Activated CD8-positive, alpha-beta memory T cell treated with anti-CD3 and anti-CD28 coated beads, Interleukin-2, amount 10 ng/mL, durations not matched to agents 7 days and 5 days (primary cell): ENCODE results near the gene RFPL3. TPM values are rescaled to one million over a fixed set of nuclear protein-coding genes. Genes with fewer than 3 reads are reported as not detected.
"Not testable (repeated sequence)": the region's sequence is repeated elsewhere in the genome, so short reads cannot be mapped to it uniquely, and the experiment has no call there.

Experiments
- ATAC-seq: fragments of 150-1000 bp; cut with Tn5 transposase; one replicate; pipeline ENCODE4 v1.10.0; 2021; ENCODE audit warnings: moderate library complexity
- CTCF ChIA-PET: fragments of 350-600 bp; sonication (Branson Sonifier 250); formaldehyde crosslinking; loops from one replicate; lab custom pipeline; 2021; ENCODE audit warnings: antibody characterized with exemption; lab: Charles Lee
- DNase-seq: peaks from one replicate; pipeline ENCODE4 v3.0.0-alpha.2; 2020
- H3K27ac Mint-ChIP-seq: one replicate; pipeline ENCODE4 v1.8.0; 2021; ENCODE audit warnings: mild to moderate bottlenecking, mixed read lengths
- H3K27me3 Mint-ChIP-seq: one replicate; pipeline ENCODE4 v1.8.0; 2021; ENCODE audit warnings: mixed read lengths
- H3K36me3 Mint-ChIP-seq: one replicate; pipeline ENCODE4 v1.8.0; 2021; ENCODE audit warnings: mild to moderate bottlenecking, mixed read lengths
- H3K4me1 Mint-ChIP-seq: one replicate; pipeline ENCODE4 v1.8.0; 2021; ENCODE audit warnings: mixed read lengths
- H3K4me3 Mint-ChIP-seq: one replicate; pipeline ENCODE4 v1.8.0; 2021; ENCODE audit warnings: mild to moderate bottlenecking, moderate library complexity, mixed read lengths
- H3K9me3 Mint-ChIP-seq: one replicate; pipeline ENCODE4 v1.8.0; 2022; ENCODE audit warnings: low read depth, mixed read lengths
- total RNA-seq, 2 experiments: library from RNA; stranded (reverse); gene quantifications; one replicate each; pipeline ENCODE4 v1.2.3, GENCODE V29; 2021

The RFPL3 gene
- total RNA-seq, 2 experiments from 2014 or later: not detected

DNA sequence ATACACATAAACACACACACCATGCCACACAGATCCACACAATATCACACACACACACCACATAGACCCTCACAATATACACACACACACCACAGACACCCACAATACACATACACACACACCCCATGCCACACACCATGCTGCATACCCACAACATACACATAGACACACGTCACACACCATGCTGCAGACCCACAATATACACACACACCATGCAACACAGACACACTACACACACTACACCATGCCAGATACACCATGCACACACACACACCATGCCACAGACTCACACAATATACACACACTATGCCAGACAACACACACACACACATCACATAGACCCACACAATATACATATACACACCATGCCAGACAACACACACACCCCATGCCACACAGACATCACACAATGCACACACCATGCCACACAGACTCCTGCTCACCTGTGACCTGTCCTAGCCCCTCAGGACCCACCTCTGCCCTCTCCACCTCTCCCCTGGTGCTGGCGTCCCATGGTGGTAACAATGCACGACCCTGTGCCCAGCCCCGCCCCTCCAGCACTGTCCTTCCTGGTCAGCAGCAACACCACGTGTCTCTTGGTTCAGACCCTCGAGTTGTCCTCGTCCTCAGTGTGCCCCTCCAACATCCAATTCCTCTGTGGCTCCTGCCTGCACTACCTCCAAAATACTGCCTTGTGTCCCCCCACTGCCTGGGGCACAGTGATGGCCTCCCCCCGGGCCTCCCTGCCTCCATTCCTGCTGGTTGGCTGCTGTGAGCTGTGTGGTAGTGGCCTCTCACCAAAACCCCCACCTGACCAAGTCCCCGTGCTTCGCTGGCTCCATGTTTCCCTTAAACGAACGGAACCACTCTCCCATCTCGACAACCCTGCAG, 23.7 kb upstream of the RFPL3 start:
- no peaks in the 10 kb centered on the region for H3K4me1 Mint-ChIP-seq
- DNase-seq: peak; percentile 18
- CTCF ChIA-PET: interaction anchor here (0.6 kb wide), 1 partner anchor 1922 kb away, joined by 3 read pairs; no protein-coding TSS in a partner anchor

DNA sequence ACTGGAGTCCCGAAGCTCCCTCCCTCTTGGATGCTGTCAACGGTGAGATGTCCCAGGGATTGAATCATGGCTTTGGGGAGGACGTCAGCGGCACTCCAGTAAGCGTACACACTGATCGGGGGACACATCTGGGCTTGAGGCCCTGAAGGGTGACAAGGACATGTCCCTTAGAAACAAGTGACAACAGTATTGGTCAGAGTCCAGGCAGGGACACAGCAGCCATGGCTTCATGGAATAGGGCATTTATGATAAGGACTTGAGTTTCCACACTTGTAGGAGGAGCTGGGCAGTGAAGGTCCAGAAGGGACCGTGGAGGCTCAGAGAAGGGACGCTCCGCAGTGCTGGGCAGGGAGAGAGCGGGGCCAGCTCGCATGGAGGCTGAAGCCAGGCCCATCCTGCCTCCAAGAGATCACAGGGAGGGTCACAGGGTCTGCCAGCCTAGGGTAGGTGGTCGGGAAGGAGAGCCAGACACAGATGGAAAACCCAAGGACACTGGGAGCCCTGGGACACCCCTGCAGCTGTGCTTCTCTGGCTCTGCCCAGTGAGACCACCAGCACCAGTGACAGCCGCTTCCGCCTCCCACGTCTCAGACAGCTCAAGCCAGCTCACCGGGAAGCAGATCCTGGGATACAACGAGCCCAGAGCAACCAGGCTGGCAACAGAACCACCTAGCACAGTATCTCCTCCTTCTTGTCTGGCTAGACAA, 22.9 kb upstream of the RFPL3 start:
- Mint-ChIP-seq H3K9me3 (no peaks in the 10 kb centered on the region), H3K36me3 (no peaks in the 10 kb centered on the region), H3K4me3 (no peak overlapping the region), H3K4me1 (no peaks in the 10 kb centered on the region), H3K27me3 (peaks cover 15% of the 10 kb centered on the region), H3K27ac (no peak overlapping the region)
- CTCF ChIA-PET: interaction anchor here (0.6 kb wide), 1 partner anchor 1922 kb away, joined by 3 read pairs; no protein-coding TSS in a partner anchor
- peak; percentile 23 for DNase-seq
- ATAC-seq: no peak

More for the DNA sequence above, 23.7 kb upstream of the RFPL3 start:
- H3K27ac Mint-ChIP-seq: no peak overlapping the region
- H3K9me3 Mint-ChIP-seq: no peaks in the 10 kb centered on the region
- H3K4me3 Mint-ChIP-seq: no peak overlapping the region
- H3K27me3 Mint-ChIP-seq: peaks cover 11% of the 10 kb centered on the region
- H3K36me3 Mint-ChIP-seq: no peaks in the 10 kb centered on the region
- ATAC-seq: no peak

DNA sequence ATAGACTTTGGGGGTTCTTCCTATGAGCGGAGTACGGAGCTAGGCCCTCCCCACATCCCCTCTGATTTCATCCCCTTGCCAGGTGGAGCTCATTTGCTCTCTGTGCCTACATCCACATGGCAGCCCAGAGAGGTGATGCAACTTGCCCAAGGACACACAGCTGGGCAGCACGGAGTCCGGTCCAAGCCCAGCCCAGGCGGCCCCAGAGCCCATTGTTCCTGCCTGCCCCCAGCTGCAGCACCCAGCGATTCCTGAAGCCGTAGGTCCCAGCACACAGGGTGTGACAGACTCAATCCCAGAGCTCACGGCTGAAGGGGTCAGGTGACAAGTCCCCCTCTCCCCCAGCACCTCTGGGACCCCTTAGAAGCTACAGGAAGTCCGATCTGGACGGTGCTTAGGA, 22.2 kb upstream of the RFPL3 start:
- Mint-ChIP-seq H3K4me1 (no peaks in the 10 kb centered on the region), H3K4me3 (no peak overlapping the region), H3K9me3 (no peaks in the 10 kb centered on the region), H3K36me3 (no peaks in the 10 kb centered on the region), H3K27me3 (peaks cover 18% of the 10 kb centered on the region), H3K27ac (no peak overlapping the region)
- ATAC-seq: no peak
- CTCF ChIA-PET: no interaction called here
- DNase-seq: peak; percentile 18

DNA sequence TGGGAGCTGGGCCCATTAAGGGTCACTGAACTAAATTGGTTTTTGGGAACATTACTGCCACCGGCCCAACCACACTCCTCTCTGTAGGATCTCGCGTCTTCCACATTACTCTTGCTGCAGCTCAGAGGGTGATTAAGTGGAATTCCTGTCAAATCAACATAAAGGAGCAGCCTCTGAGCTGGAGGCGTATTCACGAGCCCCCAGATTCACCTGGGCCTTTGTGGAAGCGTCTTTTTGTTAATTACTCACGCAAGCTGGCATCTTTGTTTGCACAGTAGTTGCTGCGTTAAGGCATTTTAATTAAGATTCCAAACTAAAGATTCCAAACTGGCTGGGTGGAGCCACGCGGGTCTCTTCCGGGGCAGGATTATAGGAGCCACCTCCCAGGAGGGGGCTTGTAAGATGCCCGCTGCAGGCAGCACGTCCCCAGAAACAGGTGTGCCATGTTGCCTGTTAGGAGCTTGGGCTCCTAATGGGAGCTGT, 21.5 kb upstream of the RFPL3 start:
- Mint-ChIP-seq H3K4me1 (no peaks in the 10 kb centered on the region), H3K4me3 (no peak overlapping the region), H3K27ac (no peak overlapping the region), H3K27me3 (peaks cover 19% of the 10 kb centered on the region), H3K9me3 (no peaks in the 10 kb centered on the region), H3K36me3 (no peaks in the 10 kb centered on the region)
- no peak for ATAC-seq
- CTCF ChIA-PET: no interaction called here
- DNase-seq: peak; percentile 34

DNA sequence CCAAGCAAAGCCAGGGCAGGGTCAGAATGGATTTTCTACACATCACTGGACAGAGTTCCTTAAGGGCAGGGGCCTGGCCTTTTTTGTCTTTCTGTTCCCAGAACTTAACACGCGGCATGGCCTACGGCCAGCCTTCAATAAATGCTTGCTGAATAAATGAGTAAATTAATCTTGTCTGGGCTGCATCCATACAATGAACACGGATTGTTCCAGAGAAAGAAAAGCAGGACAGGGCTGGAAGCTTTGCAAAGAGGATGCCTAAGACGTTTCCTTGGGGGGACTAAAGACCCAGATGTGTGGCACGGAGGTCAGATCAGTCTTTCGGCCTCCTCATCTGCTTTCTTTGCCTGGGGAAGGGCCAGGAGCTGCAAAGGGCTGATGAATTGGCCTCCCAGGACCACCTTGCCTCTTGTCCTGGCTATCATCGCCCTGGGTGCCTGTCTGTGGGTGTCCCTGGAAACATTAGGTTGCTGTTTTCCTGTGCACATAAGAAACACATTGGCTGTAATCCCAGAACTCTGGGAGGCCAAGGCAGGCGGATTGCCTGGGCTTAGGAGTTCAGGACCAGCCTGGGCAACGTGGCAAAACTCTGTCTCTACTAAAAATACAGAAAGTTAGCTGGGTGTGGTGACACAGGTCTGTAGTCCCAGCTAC, 20.8 kb upstream of the RFPL3 start:
- CTCF ChIA-PET: no interaction called here
- H3K27me3 Mint-ChIP-seq: peaks cover 24% of the 10 kb centered on the region
- H3K27ac Mint-ChIP-seq: no peak overlapping the region
- H3K4me3 Mint-ChIP-seq: no peak overlapping the region
- H3K36me3 Mint-ChIP-seq: no peaks in the 10 kb centered on the region
- no peaks in the 10 kb centered on the region for H3K4me1 Mint-ChIP-seq
- ATAC-seq (no peak), DNase-seq (peak; percentile 22)
- no peaks in the 10 kb centered on the region for H3K9me3 Mint-ChIP-seq

DNA sequence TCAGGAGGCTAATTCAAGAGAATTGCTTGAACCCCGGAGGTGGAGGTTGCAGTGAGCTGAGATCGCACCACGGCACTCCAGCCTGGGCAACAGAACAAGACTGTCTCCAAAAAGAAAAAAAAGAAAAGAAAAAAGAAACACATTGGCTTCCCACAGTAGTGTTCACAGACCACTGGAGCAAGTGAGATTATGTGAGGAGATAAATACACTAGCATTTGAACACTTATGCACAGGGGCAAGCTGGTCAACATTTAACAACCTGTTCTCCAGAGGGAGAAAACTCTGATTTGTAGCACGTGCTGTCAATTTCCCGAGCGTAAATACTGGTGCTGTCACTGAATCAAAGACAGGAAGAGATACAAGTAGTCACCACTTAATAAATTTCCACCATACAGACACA, 20.2 kb upstream of the RFPL3 start:
- H3K27me3 Mint-ChIP-seq: peaks cover 27% of the 10 kb centered on the region
- H3K27ac Mint-ChIP-seq, H3K9me3 Mint-ChIP-seq, H3K4me3 Mint-ChIP-seq, H3K4me1 Mint-ChIP-seq, H3K36me3 Mint-ChIP-seq, ATAC-seq, CTCF ChIA-PET: not testable (repeated sequence)
- DNase-seq: peak; percentile 18

DNA sequence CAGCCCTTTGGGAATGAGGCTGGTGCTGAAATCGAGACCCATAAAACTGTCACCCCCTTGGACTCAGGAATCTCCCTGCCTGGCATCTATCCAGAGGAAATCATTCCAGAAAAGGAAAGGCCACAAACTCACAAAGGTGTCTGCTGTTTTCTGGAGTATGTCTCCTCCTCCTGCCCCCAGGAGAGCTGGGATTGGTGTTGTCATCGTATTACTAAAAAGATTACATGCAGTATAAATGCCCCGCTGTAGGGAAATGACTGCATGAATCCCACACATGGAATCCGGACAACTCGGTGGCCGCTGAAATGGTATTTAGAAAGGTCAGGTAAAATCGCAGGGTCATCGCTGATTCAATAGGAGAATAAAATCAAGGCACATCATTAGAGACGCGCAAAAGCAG, 18.9 kb upstream of the RFPL3 start:
- H3K9me3 Mint-ChIP-seq: no peaks in the 10 kb centered on the region
- H3K4me1 Mint-ChIP-seq: peaks cover 6% of the 10 kb centered on the region
- no peaks in the 10 kb centered on the region for H3K36me3 Mint-ChIP-seq
- no peak overlapping the region for H3K27ac Mint-ChIP-seq
- CTCF ChIA-PET: no interaction called here
- no peak overlapping the region for H3K4me3 Mint-ChIP-seq
- H3K27me3 Mint-ChIP-seq: peaks cover 37% of the 10 kb centered on the region
- ATAC-seq (no peak), DNase-seq (no peak)

DNA sequence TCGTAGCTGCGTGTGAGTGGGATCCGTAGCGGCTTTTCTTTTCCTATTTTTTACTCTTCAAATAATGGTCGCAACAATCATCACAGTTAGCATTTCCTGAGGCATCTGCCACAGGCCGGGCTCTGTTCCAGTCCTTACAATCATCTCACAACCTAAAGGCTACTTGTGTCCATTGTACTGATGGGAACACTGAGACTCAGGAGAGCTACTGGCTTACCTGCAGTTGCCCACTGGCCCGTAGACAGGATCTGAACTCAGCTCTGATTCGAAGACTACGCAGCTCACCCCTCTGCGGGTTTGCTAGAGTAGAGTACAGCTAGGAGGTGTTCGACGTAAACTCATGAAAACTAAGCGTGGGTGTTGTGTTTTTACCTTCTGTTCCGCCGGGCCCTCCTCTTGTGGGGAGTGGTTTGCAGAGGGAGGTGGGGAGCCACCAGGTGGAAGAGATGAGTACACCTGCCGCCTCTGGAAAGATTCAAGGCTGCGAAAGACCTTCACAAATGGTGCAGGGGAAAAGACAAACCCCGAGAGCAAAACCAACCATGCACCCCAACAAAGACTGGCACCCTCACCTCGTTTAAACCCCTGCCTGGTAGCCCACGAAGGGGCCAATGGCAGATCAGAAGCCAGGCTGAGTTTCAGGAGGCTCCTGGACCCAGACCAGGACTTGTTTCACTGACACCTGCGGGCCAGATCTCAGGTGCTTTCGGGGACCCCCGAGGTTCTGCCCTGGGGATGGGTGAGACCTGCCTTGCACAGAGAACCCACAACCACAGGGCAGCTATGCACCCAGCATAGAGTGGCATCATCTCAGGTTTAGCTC, 18.3 kb upstream of the RFPL3 start:
- no peak for ATAC-seq
- CTCF ChIA-PET: no interaction called here
- DNase-seq: peak; percentile 18
- no peaks in the 10 kb centered on the region for H3K9me3 Mint-ChIP-seq
- no peak overlapping the region for H3K27ac Mint-ChIP-seq
- H3K27me3 Mint-ChIP-seq: peaks cover 43% of the 10 kb centered on the region
- no peaks in the 10 kb centered on the region for H3K36me3 Mint-ChIP-seq
- peaks cover 8% of the 10 kb centered on the region for H3K4me1 Mint-ChIP-seq
- no peak overlapping the region for H3K4me3 Mint-ChIP-seq

DNA sequence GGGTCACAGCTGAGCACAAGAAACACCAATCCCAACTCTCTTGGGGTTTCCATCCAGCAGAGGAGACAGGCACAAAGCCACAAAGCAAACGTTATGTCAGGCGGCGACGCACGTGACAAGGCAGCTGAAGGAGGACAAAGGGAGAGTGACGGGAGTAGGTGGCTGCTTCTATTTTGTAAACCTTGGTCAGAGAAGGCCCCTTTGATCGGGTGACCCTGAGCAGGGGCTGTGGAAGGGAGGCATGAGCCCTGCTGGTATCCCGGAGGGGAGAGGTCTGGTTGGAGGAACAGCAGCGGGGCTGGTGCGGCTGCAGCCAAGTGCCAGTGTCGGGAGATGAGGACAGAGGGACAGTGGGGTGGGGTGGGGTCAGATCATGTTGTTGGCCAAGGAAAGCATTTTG, 17.3 kb upstream of the RFPL3 start:
- Mint-ChIP-seq H3K4me1 (peaks cover 8% of the 10 kb centered on the region), H3K27ac (no peak overlapping the region), H3K36me3 (no peaks in the 10 kb centered on the region), H3K9me3 (no peaks in the 10 kb centered on the region), H3K27me3 (peaks cover 52% of the 10 kb centered on the region), H3K4me3 (no peak overlapping the region)
- peak; percentile 19 for DNase-seq
- CTCF ChIA-PET: no interaction called here
- ATAC-seq: no peak

DNA sequence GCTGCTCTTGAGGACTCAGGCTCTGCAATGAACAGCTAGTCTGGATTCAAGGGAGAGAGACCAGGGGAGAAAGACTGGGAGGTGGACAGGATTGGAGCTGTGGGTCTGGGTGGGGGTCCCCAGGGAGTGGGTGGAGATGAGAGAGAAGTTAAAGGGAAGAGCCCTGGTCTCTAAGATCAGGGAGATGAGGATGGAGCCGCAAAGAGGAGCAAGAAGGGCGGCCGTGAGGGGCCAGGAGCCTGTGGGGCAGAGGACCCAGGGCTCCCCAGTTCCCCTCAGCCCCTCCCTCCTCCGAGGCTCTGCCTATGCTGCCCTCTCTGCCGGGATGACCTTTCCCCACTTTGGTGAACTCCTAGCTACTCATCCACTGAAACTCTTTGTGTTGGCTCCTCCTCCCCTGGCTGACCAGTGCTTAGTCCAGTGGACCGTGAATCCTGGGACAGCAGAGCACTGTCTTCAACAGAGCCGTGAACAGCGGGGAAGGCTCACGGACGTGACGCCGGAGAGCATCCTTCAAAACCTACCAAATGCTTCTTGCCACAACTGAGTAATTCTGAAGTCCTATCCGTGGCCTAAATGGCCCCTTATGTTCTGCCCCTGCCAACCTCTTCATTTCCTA, 16.4 kb upstream of the RFPL3 start:
- Mint-ChIP-seq H3K27ac (no peak overlapping the region), H3K27me3 (peaks cover 59% of the 10 kb centered on the region), H3K4me3 (no peak overlapping the region), H3K9me3 (no peaks in the 10 kb centered on the region), H3K36me3 (no peaks in the 10 kb centered on the region), H3K4me1 (peaks cover 8% of the 10 kb centered on the region)
- ATAC-seq: no peak
- CTCF ChIA-PET: no interaction called here
- peak; percentile 31 for DNase-seq

DNA sequence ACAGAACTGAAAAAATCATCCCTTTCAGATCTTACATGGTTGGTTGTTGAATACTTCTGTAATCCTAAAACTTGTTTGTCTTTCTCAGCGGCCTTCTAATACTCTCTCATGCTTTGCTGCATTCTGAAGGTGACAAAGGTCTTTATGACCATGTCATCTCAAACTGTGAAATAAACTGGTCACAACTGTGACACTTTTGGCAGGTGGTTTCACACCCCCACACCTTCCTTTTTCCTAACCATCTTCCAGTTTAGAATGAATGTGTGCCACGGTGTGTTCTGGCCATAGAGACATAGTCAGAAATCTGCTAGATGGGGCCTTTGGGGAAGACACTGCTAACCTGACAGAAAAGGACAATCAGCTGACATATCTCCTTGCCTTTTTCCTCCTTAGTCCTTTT, 14.7 kb upstream of the RFPL3 start:
- H3K27me3 Mint-ChIP-seq: peaks cover 52% of the 10 kb centered on the region
- no peak for ATAC-seq
- CTCF ChIA-PET: no interaction called here
- peak; percentile 36 for DNase-seq
- H3K4me3 Mint-ChIP-seq: no peak overlapping the region
- H3K36me3 Mint-ChIP-seq: no peaks in the 10 kb centered on the region
- H3K9me3 Mint-ChIP-seq: no peaks in the 10 kb centered on the region
- no peak overlapping the region for H3K27ac Mint-ChIP-seq
- peaks cover 8% of the 10 kb centered on the region for H3K4me1 Mint-ChIP-seq

DNA sequence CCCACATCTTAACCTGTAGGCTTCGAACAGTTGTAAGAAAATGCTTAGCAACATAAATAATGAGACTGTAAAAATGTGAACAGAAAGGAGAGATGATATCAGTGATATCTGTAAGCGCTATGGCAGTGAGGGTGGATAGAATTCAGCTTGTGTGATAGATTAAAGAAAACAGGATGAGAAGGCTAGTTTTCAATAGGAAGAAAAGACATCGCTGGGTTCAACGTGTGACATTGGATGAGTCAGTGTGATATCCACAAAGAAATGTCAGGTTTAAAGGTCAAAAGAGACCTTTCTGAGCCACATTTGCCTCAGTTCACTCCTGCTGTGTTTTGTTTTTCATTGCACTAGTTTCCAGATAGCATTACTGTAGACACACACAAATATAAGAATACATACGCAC, 13.7 kb upstream of the RFPL3 start:
- H3K9me3 Mint-ChIP-seq: no peaks in the 10 kb centered on the region
- no peak overlapping the region for H3K27ac Mint-ChIP-seq
- peaks cover 8% of the 10 kb centered on the region for H3K4me1 Mint-ChIP-seq
- DNase-seq (no peak), ATAC-seq (no peak)
- CTCF ChIA-PET: no interaction called here
- H3K4me3 Mint-ChIP-seq: no peak overlapping the region
- H3K36me3 Mint-ChIP-seq: no peaks in the 10 kb centered on the region
- H3K27me3 Mint-ChIP-seq: peaks cover 49% of the 10 kb centered on the region
